ENCODE results near the gene TEX48.
A peak's percentile ranks its signal among the peaks of the same experiment; 100 is the strongest.

TEX48 gene

DNA sequence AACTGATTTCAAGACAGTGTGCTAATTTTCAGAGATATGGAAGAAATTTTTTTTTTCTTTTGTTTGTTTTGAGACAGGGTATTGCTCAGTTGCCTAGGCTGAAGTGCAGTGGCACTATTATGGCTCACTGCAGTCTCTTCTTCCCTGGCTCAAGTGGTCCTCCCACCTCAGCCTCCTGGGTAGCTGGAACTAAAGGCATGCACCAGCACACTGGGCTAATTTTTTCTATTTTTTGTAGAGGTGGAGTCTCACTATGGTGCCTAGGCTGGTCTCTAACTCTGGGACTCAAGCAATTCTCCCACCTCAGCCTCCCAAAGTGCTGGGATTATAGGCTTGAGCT is 9.9 kb upstream of the TEX48 start (continued):
- TF ChIP-seq, protein P1, sequence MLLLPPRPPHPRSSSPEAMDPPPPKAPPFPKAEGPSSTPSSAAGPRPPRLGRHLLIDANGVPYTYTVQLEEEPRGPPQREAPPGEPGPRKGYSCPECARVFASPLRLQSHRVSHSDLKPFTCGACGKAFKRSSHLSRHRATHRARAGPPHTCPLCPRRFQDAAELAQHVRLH (tag by site-specific recombination; IDR thresholded peaks at IDR 0.05) = no peak
- TF ChIP-seq ZNF248 (tag by site-specific recombination; IDR thresholded peaks at IDR 0.05) = no peak
- TF ChIP-seq, protein P2, sequence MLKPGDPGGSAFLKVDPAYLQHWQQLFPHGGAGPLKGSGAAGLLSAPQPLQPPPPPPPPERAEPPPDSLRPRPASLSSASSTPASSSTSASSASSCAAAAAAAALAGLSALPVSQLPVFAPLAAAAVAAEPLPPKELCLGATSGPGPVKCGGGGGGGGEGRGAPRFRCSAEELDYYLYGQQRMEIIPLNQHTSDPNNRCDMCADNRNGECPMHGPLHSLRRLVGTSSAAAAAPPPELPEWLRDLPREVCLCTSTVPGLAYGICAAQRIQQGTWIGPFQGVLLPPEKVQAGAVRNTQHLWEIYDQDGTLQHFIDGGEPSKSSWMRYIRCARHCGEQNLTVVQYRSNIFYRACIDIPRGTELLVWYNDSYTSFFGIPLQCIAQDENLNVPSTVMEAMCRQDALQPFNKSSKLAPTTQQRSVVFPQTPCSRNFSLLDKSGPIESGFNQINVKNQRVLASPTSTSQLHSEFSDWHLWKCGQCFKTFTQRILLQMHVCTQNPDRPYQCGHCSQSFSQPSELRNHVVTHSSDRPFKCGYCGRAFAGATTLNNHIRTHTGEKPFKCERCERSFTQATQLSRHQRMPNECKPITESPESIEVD (tag by site-specific recombination; IDR thresholded peaks at IDR 0.05) = no peak
- TF ChIP-seq, protein P3, sequence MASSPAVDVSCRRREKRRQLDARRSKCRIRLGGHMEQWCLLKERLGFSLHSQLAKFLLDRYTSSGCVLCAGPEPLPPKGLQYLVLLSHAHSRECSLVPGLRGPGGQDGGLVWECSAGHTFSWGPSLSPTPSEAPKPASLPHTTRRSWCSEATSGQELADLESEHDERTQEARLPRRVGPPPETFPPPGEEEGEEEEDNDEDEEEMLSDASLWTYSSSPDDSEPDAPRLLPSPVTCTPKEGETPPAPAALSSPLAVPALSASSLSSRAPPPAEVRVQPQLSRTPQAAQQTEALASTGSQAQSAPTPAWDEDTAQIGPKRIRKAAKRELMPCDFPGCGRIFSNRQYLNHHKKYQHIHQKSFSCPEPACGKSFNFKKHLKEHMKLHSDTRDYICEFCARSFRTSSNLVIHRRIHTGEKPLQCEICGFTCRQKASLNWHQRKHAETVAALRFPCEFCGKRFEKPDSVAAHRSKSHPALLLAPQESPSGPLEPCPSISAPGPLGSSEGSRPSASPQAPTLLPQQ (tag by site-specific recombination; IDR thresholded peaks at IDR 0.05) = no peak
- no peak for TF ChIP-seq ZEB2 (tag by site-specific recombination; IDR thresholded peaks at IDR 0.05)
- TF ChIP-seq ZNF214 (tag by site-specific recombination; IDR thresholded peaks at IDR 0.05; ENCODE audit: borderline replicate concordance) = no peak
- no peak for TF ChIP-seq ZNF624 (tag by site-specific recombination; IDR thresholded peaks at IDR 0.05)
- TF ChIP-seq ZNF302 (tag by site-specific recombination; IDR thresholded peaks at IDR 0.05; ENCODE audit: low read depth) = no peak
- TF ChIP-seq, protein P4, sequence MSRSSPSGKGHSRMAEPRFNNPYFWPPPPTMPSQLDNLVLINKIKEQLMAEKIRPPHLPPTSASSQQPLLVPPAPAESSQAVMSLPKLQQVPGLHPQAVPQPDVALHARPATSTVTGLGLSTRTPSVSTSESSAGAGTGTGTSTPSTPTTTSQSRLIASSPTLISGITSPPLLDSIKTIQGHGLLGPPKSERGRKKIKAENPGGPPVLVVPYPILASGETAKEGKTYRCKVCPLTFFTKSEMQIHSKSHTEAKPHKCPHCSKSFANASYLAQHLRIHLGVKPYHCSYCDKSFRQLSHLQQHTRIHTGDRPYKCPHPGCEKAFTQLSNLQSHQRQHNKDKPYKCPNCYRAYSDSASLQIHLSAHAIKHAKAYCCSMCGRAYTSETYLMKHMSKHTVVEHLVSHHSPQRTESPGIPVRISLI (tag by site-specific recombination; IDR thresholded peaks at IDR 0.05) = no peak

DNA sequence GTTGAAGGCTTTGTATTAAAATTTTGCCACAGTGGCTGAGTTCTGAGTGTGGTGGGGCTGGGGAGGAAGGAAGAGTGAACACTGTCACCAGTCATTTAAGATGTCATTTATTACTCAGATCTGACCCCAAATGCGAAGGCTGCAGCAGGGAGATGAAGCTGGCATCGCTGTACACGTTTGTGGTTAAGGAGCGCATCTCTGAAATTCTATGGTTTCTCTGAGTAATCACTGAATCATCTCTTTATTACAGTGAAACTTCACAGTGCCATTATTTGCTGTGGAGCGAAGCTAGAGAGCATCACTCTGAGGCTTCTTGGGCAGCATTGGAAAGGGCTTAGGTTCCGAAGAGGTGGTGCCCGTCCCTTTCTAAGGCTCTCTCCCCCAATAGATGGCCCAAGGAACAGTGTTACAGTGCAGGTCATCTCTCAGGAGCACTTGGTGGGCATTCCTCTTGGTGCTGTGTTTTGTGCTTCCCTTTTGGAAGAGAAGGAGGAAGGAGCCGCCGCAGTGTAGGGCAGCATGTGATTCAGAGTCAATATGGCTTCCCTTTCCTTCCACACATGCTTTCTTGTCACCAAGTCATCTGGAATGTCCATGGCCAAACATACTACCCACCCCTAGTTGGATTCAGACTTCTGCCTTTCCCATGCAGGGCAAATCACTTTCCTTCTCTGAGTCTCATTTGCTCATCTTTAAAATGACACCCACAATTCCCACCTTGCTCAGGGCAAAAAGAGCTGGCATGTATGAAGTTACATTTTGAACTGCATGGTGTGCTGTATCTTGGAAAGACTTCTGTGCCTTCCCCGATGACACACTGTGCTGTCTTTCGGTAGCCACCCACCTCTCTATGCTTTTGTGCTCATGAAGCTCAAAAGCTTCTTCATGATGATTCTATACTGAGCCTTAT is 9.3 kb upstream of the TEX48 start:
- no peak for TF ChIP-seq ZNF433 (tag by site-specific recombination; IDR thresholded peaks at IDR 0.05; ENCODE audit: low read depth)
- 0 out of 2 replicates have a peak, but pooled peaks have one; percentile 23 for TF ChIP-seq HOXD13 (CRISPR knock-in tag; IDR thresholded peaks at IDR 0.05; ENCODE audit: borderline replicate concordance)
- ChIA-PET POLR2A (interaction anchor here (0.8 kb wide), 1 partner anchor 14 kb away, joined by 5 read pairs; no protein-coding TSS in a partner anchor), CTCF (interaction anchor here (0.6 to 4.5 kb wide), 16 partner anchors 10 to 871 kb away, joined by 3 to 14 read pairs (median 3); no protein-coding TSS in a partner anchor)
- Histone ChIP-seq H3K27ac (ENCODE audit: extremely low read depth, low read depth, low read length) (no peak overlapping the region), H3K9me3 (ENCODE audit: control insufficient read depth, insufficient read depth, low read depth, low read length) (no peaks in the 10 kb centered on the region), H3K4me1 (ENCODE audit: control insufficient read depth, insufficient read depth, low read length) (no peaks in the 10 kb centered on the region), H3K36me3 (ENCODE audit: control insufficient read depth in 2 of 2, insufficient read depth in 1 of 2, low read length in 2 of 2) (no peaks in the 10 kb centered on the region), H3K4me3 (ENCODE audit: low read depth, low read length) (no peak overlapping the region)

DNA sequence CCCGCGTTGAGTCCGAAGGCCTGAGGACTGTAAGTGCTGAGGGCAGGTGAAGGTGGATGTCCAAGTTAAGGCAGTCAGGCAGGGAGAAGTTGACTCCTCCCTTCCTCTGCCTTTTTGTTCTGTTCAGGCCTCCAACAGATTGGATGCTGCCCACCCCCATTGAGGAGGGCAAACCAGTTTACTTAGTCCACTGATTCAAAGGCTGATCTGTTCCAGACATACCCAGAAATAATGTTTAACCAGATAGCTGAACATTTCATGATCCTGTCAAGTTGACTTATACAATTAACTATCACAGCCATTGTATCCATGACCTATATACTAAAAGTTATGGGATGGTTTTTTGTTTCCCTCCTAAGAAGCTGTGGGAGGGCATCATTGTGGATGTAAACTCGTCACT is 8.3 kb upstream of the TEX48 start:
- Histone ChIP-seq H3K9me3 (ENCODE audit: control insufficient read depth, insufficient read depth, low read depth, low read length) (no peaks in the 10 kb centered on the region), H3K4me1 (ENCODE audit: control insufficient read depth, insufficient read depth, low read length) (no peaks in the 10 kb centered on the region), H3K27ac (ENCODE audit: extremely low read depth, low read depth, low read length) (no peak overlapping the region), H3K36me3 (ENCODE audit: control insufficient read depth in 2 of 2, insufficient read depth in 1 of 2, low read length in 2 of 2) (no peaks in the 10 kb centered on the region), H3K4me3 (ENCODE audit: low read depth, low read length) (no peak overlapping the region)
- ChIA-PET POLR2A (no interaction called here), CTCF (interaction anchor here (0.6 to 4.5 kb wide), 7 partner anchors 9 to 220 kb away, joined by 3 to 14 read pairs (median 3); no protein-coding TSS in a partner anchor)
- TF ChIP-seq, protein P5, sequence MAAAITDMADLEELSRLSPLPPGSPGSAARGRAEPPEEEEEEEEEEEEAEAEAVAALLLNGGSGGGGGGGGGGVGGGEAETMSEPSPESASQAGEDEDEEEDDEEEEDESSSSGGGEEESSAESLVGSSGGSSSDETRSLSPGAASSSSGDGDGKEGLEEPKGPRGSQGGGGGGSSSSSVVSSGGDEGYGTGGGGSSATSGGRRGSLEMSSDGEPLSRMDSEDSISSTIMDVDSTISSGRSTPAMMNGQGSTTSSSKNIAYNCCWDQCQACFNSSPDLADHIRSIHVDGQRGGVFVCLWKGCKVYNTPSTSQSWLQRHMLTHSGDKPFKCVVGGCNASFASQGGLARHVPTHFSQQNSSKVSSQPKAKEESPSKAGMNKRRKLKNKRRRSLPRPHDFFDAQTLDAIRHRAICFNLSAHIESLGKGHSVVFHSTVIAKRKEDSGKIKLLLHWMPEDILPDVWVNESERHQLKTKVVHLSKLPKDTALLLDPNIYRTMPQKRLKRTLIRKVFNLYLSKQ (tag by site-specific recombination; IDR thresholded peaks at IDR 0.05; ENCODE audit: borderline replicate concordance) = no peak

Data from HEK293 (cell line).